HL-60/S4 treated with phorbol 12-myristate 13-acetate at 8.2 ng/mL for 4 days and 3 days (cell line): Measurements from ENCODE around the gene C2orf69.

Experiments used
- in situ Hi-C: fragments of 300-500 bp; cut with MboI; formaldehyde crosslinking; loops from 2 replicates; pipeline ENCODE4 v1.15.0; 2022; ENCODE audit warnings: low sequenced_read_pairs

C2orf69 gene

GRCh38 chr2:199962203-199962602, 51.1 kb downstream of the C2orf69 start:
- in situ Hi-C loops, result loop anchor here (25.0 kb wide), 1 partner anchor 525 kb away; no protein-coding TSS in a partner anchor

GRCh38 chr2:199966405-199966804, 55.3 kb downstream of the C2orf69 start:
- in situ Hi-C loops, result loop anchor here (25.0 kb wide), 1 partner anchor 521 kb away; no protein-coding TSS in a partner anchor

DNA sequence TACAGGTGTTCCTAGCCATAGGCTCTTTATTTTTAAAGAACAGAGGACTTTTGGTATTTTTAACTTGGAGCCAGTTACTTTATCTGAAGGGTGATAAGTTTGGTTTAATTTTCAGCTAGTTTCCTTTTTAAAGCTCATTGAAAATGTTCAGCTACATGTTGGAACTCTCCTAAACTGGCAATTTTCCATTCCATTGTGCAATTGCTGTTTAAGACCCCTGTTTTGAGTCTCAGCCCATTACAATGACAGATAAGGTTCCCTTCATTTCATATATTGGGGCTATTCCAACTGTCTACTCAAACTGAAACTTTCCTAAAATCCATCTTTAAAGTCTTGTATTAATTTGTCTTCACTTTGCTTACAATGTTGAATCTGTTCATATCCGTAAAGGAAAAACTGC, 55.9 kb downstream of the C2orf69 start:
- in situ Hi-C loops, result loop anchor here (25.0 kb wide), 1 partner anchor 520 kb away; no protein-coding TSS in a partner anchor

- in situ Hi-C loops, result loop anchor here (25.0 kb wide), 1 partner anchor 519 kb away; no protein-coding TSS in a partner anchor
Measured at GRCh38 chr2:199968126-199968525, 57.0 kb downstream of the C2orf69 start.

DNA sequence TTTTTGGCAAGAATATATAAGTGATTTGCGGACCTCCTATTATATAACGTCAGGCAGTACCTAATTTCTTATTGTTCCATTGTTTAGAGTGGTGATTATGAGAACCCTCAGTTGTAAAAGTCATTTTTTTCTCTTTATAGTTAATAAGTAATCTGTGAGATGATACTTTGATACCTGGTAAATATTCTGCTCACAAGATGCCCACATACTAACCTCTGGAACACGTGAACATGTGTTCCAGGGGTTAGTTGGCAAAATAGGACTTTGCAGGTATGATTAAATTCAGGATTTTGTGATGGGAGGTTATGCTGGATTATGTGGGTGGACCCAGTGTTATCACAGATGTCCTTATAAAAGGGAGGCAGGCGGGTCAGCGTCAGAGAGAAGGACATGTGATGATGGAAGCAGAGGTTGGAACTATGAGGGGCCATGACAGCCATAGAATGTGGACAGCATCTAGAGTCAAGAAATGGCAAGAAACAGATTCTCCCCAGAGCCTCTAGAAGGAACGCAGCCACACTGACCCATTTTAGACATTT, 61.1 kb downstream of the C2orf69 start:
- in situ Hi-C loops, result loop anchor here (25.0 kb wide), 1 partner anchor 515 kb away; no protein-coding TSS in a partner anchor

GRCh38 chr2:199973703-199974102, 62.6 kb downstream of the C2orf69 start:
- in situ Hi-C loops, result loop anchor here (25.0 kb wide), 1 partner anchor 514 kb away; no protein-coding TSS in a partner anchor

DNA sequence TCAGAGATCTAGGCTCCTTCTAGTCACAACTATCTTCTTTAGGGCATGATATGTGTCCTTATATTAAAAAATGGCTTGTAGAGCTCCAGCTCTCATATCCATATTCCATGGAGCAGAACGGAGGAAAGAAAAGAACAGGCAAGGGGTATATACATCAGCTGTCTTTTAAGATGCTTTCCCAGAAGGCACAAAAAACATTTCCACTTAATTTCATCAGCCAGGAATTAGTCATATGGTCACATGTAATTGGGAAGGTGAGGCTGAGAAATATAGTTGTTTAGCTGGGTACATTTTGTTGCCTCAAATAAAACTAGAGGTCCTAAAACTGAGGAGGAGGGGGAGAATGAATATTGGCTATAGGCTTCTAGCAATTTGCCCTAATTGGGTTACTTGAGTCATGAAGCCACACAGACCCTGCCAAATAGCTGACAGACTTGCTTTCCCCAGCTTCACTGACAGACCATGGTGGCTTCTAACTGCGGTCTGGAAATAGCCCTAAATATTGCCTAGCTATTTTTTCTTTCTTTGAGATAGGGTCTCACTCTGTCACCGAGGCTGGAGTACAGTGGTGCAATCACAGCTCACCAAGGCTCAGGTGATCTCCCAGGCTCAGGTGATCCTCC, 64.3 kb downstream of the C2orf69 start:
- in situ Hi-C loops, result no loop called here
